HEK293 (cell line): Measurements from ENCODE around the gene ARPC1B.

Experiments used
- AEBP2 ChIP-seq: fragments of 450-650 bp; formaldehyde crosslinking; IDR thresholded peaks from 2 replicates; pipeline ENCODE4 v1.5.1; 2016; ENCODE audit warnings: missing biosample characterization, missing genetic modification characterization, borderline replicate concordance
- FEZF1 ChIP-seq: fragments of 450-650 bp; formaldehyde crosslinking; IDR thresholded peaks from 2 replicates; pipeline ENCODE4 v1.5.1; 2016; ENCODE audit warnings: missing biosample characterization, missing genetic modification characterization
- HOXA7 ChIP-seq: sonication (generic); formaldehyde crosslinking; IDR thresholded peaks from 2 replicates; pipeline ENCODE4 v1.8.1; 2022; ENCODE audit warnings: missing genetic modification reagents, borderline replicate concordance
- HOXC10 ChIP-seq: sonication (generic); formaldehyde crosslinking; IDR thresholded peaks from 2 replicates; pipeline ENCODE4 v1.8.1; 2023; ENCODE audit warnings: mild to moderate bottlenecking, missing genetic modification reagents
- IKZF3 ChIP-seq: fragments of 450-650 bp; IDR thresholded peaks from 2 replicates; pipeline ENCODE4 v1.5.0; 2018; ENCODE audit warnings: missing biosample characterization, mild to moderate bottlenecking, missing genetic modification characterization, moderate library complexity
- KLF8 ChIP-seq: fragments of 450-650 bp; formaldehyde crosslinking; IDR thresholded peaks from 2 replicates; pipeline ENCODE4 v1.5.1; 2016; ENCODE audit warnings: missing biosample characterization, missing genetic modification characterization
- SP7 ChIP-seq: fragments of 450-650 bp; formaldehyde crosslinking; IDR thresholded peaks from 2 replicates; pipeline ENCODE4 v1.5.1; 2016; ENCODE audit warnings: missing biosample characterization, missing genetic modification characterization
- TRIM28 ChIP-seq: IDR thresholded peaks from 2 replicates; pipeline ENCODE4 v1.6.1; 2011; ENCODE audit warnings: low read length, control low read depth, borderline replicate concordance
- TSHZ1 ChIP-seq: fragments of 450-650 bp; formaldehyde crosslinking; IDR thresholded peaks from 2 replicates; pipeline ENCODE4 v1.5.1; 2016; ENCODE audit warnings: missing biosample characterization, missing genetic modification characterization, borderline replicate concordance
- ZBTB1 ChIP-seq: fragments of 450-650 bp; formaldehyde crosslinking; IDR thresholded peaks from 2 replicates; pipeline ENCODE4 v1.5.1; 2016; ENCODE audit warnings: missing biosample characterization, missing genetic modification characterization
- ZBTB20 ChIP-seq: fragments of 450-650 bp; formaldehyde crosslinking; IDR thresholded peaks from 2 replicates; pipeline ENCODE4 v1.5.1; 2016; ENCODE audit warnings: missing biosample characterization, missing genetic modification characterization
- ZBTB8A ChIP-seq: fragments of 450-650 bp; formaldehyde crosslinking; IDR thresholded peaks from 2 replicates; pipeline ENCODE4 v1.5.1; 2016; ENCODE audit warnings: missing biosample characterization, missing genetic modification characterization
- ZNF10 ChIP-seq: fragments of 450-650 bp; formaldehyde crosslinking; IDR thresholded peaks from 2 replicates; pipeline ENCODE4 v1.5.1; 2017; ENCODE audit warnings: missing biosample characterization, missing genetic modification characterization
- ZNF2 ChIP-seq: fragments of 450-650 bp; formaldehyde crosslinking; IDR thresholded peaks from 2 replicates; pipeline ENCODE4 v1.5.1; 2016; ENCODE audit warnings: missing biosample characterization, missing genetic modification characterization
- ZNF214 ChIP-seq: fragments of 450-650 bp; formaldehyde crosslinking; IDR thresholded peaks from 2 replicates; pipeline ENCODE4 v1.5.1; 2017; ENCODE audit warnings: missing biosample characterization, mild to moderate bottlenecking, missing genetic modification characterization, borderline replicate concordance
- ZNF26 ChIP-seq: fragments of 450-650 bp; formaldehyde crosslinking; IDR thresholded peaks from 2 replicates; pipeline ENCODE4 v1.5.1; 2016; ENCODE audit warnings: missing biosample characterization, missing genetic modification characterization
- ZNF433 ChIP-seq: fragments of 450-650 bp; formaldehyde crosslinking; IDR thresholded peaks from 2 replicates; pipeline ENCODE4 v1.5.1; 2016; ENCODE audit warnings: missing biosample characterization, missing genetic modification characterization, low read depth
- ZNF48 ChIP-seq: fragments of 450-650 bp; formaldehyde crosslinking; IDR thresholded peaks from 2 replicates; pipeline ENCODE4 v1.5.1; 2016; ENCODE audit warnings: missing biosample characterization, missing genetic modification characterization
- ZNF514 ChIP-seq: fragments of 450-650 bp; formaldehyde crosslinking; IDR thresholded peaks from 2 replicates; pipeline ENCODE4 v1.5.1; 2016; ENCODE audit warnings: missing biosample characterization, missing genetic modification characterization
- ZNF544 ChIP-seq: fragments of 450-650 bp; formaldehyde crosslinking; IDR thresholded peaks from 2 replicates; pipeline ENCODE4 v1.5.0; 2017; ENCODE audit warnings: missing biosample characterization, missing genetic modification characterization
- ZNF548 ChIP-seq: fragments of 450-650 bp; formaldehyde crosslinking; IDR thresholded peaks from 2 replicates; pipeline ENCODE4 v1.5.1; 2016; ENCODE audit warnings: missing biosample characterization, missing genetic modification characterization
- ZNF654 ChIP-seq: fragments of 450-650 bp; formaldehyde crosslinking; IDR thresholded peaks from 2 replicates; pipeline ENCODE4 v1.5.1; 2016; ENCODE audit warnings: low read depth, missing biosample characterization, missing genetic modification characterization
- ZNF660 ChIP-seq: fragments of 450-650 bp; IDR thresholded peaks from 2 replicates; pipeline ENCODE4 v1.5.1; 2018; ENCODE audit warnings: missing biosample characterization, mild to moderate bottlenecking, missing genetic modification characterization
- ZNF76 ChIP-seq: fragments of 450-650 bp; formaldehyde crosslinking; IDR thresholded peaks from 2 replicates; pipeline ENCODE4; 2016; ENCODE audit warnings: low read depth, missing biosample characterization, missing genetic modification characterization, borderline replicate concordance
- TF ChIP-seq, protein P1 (sequence below): fragments of 450-650 bp; formaldehyde crosslinking; IDR thresholded peaks from 2 replicates; pipeline ENCODE4 v1.5.0; 2017; ENCODE audit warnings: missing biosample characterization, missing genetic modification characterization, borderline replicate concordance
- TF ChIP-seq, protein P2 (sequence below): fragments of 450-650 bp; formaldehyde crosslinking; conservative IDR thresholded peaks from 2 replicates; pipeline ENCODE4 v1.5.1; 2016; ENCODE audit warnings: low read depth, missing biosample characterization, missing genetic modification characterization

ARPC1B gene

DNA sequence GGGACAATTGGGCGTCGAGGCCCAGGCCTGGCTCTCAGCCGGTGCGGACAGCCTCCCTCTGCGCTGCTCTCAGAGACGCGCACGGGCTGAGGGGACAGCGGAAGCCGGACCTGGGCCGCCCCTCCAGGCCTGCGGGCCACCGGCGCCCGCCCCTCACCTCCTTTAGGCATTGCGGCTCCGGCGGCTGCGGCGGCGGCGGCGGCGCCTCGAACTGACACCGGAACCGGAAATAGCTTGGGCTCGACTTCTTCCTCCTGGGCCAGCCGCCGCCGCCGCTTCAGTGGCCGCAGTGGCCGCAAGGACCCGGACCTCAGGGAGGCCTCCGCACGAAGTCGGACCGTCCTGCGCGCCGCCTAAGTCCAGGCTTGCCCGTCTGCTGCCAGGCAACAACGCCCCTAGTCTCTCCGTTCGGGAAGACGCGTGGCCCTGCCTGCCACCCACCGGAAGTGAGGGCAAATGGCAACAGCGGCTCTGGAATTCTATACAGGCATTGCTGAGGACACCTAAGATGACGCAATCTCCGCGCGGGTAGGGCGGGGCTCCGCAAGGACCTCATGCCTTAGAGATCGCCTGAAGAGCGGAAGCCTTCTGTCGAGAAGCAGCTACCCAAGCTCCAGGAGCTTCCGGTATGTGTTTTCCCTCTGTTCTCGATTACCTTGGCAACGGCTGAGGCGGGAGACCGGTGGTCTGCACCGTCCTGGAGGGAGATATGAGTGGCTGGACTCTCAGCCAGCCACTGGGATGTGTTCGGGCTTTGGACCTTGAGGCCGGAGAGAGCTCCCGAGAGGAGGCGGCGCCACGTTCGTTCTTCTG, 34.1 kb downstream of the ARPC1B start, which contains the start of the genes BUD31 and PDAP1 (continued):
- TF ChIP-seq TSHZ1 (tag by site-specific recombination): peak; percentile 57; the same call in 1 of the 2 replicates
- no peak for TF ChIP-seq ZNF654 (tag by site-specific recombination)
- no peak for TF ChIP-seq ZNF214 (tag by site-specific recombination)
- no peak for TF ChIP-seq AEBP2 (tag by site-specific recombination)
- TF ChIP-seq ZBTB20 (tag by site-specific recombination): no peak
- TF ChIP-seq, protein P1, sequence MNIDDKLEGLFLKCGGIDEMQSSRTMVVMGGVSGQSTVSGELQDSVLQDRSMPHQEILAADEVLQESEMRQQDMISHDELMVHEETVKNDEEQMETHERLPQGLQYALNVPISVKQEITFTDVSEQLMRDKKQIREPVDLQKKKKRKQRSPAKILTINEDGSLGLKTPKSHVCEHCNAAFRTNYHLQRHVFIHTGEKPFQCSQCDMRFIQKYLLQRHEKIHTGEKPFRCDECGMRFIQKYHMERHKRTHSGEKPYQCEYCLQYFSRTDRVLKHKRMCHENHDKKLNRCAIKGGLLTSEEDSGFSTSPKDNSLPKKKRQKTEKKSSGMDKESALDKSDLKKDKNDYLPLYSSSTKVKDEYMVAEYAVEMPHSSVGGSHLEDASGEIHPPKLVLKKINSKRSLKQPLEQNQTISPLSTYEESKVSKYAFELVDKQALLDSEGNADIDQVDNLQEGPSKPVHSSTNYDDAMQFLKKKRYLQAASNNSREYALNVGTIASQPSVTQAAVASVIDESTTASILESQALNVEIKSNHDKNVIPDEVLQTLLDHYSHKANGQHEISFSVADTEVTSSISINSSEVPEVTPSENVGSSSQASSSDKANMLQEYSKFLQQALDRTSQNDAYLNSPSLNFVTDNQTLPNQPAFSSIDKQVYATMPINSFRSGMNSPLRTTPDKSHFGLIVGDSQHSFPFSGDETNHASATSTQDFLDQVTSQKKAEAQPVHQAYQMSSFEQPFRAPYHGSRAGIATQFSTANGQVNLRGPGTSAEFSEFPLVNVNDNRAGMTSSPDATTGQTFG (tag by site-specific recombination): no peak
- TF ChIP-seq HOXC10 (CRISPR knock-in tag): no peak
- no peak for TF ChIP-seq HOXA7 (CRISPR knock-in tag)
- no peak for TF ChIP-seq ZNF48 (tag by site-specific recombination)
- TF ChIP-seq FEZF1 (tag by site-specific recombination): peak; percentile 46; the same call in 1 of the 2 replicates
- TF ChIP-seq ZNF660 (tag by site-specific recombination): peak; percentile 89
- peak; percentile 61; the same call in 1 of the 2 replicates for TF ChIP-seq ZNF76 (tag by site-specific recombination)
- no peak for TF ChIP-seq TRIM28
- no peak for TF ChIP-seq ZNF433 (tag by site-specific recombination)
- TF ChIP-seq SP7: peak; percentile 90
- TF ChIP-seq ZBTB8A (tag by site-specific recombination): peak; percentile 70; the same call in 1 of the 2 replicates
- TF ChIP-seq IKZF3 (tag by site-specific recombination): no peak
- TF ChIP-seq ZNF514 (tag by site-specific recombination): no peak
- TF ChIP-seq ZNF544 (tag by site-specific recombination): no peak
- no peak for TF ChIP-seq ZNF548 (tag by site-specific recombination)
- TF ChIP-seq KLF8 (tag by site-specific recombination): peak; percentile 95
- TF ChIP-seq ZBTB1 (tag by site-specific recombination): no peak
- peak; percentile 35; the same call in 1 of the 2 replicates for TF ChIP-seq ZNF2 (tag by site-specific recombination)
- 0 out of 2 replicates have a peak, but pooled peaks have one; percentile 20 for TF ChIP-seq ZNF10 (tag by site-specific recombination)
- TF ChIP-seq, protein P2, sequence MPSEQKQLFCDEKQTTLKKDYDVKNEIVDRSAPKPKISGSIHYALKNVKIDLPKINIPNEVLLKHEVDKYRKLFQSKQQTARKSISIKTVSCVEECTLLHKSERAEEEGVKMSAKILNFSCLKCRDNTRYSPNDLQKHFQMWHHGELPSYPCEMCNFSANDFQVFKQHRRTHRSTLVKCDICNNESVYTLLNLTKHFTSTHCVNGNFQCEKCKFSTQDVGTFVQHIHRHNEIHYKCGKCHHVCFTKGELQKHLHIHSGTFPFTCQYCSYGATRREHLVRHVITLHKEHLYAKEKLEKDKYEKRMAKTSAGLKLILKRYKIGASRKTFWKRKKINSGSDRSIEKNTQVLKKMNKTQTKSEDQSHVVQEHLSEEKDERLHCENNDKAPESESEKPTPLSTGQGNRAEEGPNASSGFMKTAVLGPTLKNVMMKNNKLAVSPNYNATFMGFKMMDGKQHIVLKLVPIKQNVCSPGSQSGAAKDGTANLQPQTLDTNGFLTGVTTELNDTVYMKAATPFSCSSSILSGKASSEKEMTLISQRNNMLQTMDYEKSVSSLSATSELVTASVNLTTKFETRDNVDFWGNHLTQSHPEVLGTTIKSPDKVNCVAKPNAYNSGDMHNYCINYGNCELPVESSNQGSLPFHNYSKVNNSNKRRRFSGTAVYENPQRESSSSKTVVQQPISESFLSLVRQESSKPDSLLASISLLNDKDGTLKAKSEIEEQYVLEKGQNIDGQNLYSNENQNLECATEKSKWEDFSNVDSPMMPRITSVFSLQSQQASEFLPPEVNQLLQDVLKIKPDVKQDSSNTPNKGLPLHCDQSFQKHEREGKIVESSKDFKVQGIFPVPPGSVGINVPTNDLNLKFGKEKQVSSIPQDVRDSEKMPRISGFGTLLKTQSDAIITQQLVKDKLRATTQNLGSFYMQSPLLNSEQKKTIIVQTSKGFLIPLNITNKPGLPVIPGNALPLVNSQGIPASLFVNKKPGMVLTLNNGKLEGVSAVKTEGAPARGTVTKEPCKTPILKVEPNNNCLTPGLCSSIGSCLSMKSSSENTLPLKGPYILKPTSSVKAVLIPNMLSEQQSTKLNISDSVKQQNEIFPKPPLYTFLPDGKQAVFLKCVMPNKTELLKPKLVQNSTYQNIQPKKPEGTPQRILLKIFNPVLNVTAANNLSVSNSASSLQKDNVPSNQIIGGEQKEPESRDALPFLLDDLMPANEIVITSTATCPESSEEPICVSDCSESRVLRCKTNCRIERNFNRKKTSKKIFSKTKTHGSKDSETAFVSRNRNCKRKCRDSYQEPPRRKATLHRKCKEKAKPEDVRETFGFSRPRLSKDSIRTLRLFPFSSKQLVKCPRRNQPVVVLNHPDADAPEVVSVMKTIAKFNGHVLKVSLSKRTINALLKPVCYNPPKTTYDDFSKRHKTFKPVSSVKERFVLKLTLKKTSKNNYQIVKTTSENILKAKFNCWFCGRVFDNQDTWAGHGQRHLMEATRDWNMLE: peak; percentile 99
- TF ChIP-seq ZNF26: no peak
